Stimulated activated CD4-positive, alpha-beta T cell treated with anti-CD3 and anti-CD28 coated beads, Interleukin-4, amount 100 ng/mL, for 48 hours (primary cell): Measurements from ENCODE around the gene ADARB2.
"Not testable (repeated sequence)": the region's sequence is repeated elsewhere in the genome, so short reads cannot be mapped to it uniquely, and the experiment has no call there.

ENCODE experiments used
- DNase-seq, 2 donors: peaks; one replicate each; pipeline ENCODE4 v3.0.0-alpha.2; 2020; ENCODE audit warnings: low read depth in 2 of 2

The ADARB2 gene

DNA sequence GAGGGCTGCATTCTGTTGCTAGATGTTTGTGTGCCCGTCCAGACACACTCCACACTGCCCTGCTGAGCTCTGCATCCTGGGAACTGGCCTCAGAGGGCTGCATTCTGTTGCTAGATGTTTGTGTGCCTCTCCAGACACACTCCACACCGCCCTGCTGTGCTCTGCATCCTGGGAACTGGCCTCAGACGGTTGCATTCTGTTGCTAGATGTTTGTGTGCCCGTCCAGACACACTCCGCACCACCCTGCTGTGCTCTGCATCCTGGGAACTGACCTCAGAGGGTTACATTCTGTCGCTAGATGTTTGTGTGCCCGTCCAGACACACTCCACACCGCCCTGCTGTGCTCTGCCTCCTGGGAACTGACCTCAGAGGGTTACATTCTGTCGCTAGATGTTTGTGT lies 120.6 kb downstream of the ADARB2 start:
- DNase-seq = not testable (repeated sequence)

DNA sequence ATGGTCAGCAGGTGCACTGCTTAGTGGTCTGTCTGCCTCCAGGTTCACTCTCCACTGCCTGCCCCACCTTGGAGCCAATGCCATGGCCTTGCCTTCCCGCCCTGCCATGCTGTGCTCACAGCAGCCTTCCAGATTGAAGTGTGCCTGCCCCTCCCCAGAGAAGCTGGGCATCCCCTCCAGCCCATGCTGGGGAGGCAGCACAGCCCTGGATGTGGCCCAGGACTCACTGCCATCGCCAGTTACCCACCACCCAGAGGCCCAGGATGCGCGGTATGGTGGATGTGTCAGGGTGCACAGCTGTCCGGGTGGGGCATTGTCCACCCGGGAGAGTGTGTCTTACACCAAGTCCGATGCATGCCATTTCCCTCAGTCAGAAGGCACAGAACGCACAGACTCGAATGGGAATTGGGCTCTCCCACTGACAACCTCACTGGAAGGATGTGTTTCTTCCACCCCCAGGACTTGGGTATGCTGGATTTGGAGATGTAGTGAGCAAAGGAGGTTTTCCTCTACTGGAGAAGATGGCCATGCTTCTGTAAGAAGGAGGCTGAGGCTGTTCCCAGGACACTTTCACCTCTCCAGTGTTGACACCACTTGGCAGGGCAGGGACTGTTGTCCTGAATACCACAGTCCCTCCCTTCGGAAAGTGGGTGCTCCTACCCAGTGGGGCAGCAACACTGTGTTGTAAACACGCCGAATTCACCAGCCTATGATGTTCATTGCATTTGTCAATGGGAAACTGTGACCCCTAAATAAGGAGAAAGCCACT lies 122.0 kb downstream of the ADARB2 start:
- DNase-seq = no peak

DNA sequence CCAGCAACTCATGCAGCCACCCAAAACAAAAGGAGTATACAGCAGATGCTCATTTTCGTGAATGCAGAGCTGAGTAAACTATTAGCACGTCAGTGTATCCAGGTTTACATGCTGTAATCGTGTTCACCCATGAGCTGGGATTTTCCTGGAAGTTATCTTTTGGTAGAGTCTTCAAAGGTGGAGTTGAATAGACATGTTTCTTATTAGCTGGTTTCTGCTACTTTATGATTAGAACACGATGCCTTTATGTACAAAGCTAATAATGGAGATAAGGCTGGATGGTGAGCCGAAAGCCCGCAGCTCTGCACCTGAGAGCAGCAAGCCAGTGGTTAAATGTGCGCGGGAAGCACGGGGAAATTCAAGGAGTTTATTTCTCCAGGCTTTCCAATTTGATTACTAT lies 123.8 kb downstream of the ADARB2 start:
- no peak for DNase-seq

DNA sequence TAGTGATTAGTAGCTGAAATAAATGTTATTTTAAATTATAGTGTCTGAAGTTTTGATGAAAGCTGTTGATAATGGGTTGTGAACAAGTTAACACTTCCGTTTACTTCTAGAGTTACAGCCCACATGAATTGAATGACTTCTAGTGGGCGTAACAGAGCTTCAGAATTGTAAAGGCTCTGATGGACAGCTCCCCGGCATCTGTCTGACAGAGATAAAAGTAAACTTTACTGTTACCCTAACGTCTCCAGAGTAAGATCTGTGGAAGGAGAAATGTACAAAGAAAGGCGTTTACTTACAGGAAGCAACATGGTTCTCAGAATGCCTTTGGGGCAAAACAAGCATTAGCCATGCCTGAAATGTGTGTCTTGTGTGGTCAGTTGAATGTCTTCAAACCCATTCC lies 124.4 kb downstream of the ADARB2 start:
- no peak for DNase-seq

DNA sequence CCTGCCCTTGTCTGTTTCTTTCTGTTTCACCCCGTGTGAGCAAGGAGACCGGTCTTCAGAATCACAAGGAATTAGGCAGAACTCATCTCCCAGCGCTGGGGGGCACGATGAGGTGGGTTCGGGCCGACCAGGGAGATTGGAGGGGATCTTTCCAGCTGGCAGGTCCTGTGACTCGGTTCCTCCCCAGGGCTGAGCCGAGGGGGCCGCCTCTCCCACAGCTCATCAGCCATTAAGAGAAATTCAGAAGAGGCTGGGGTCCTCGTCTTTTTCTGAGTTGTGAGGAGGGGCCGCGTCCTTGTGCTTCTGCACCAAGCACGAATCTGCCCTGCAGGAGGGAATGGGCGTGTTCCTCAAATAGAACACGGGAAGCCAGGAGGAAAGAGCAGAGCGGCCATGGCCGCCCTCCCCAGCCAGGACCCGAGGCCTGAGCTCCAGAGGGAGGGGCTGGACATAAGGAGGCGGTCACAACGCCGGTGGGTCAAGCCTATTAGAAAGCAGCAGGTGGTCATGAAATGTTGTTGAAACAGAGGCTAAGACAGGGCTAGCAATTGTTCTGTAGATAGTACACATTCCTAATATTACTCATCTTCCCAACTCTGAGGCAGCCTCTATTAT lies 125.3 kb downstream of the ADARB2 start:
- DNase-seq = no peak

DNA sequence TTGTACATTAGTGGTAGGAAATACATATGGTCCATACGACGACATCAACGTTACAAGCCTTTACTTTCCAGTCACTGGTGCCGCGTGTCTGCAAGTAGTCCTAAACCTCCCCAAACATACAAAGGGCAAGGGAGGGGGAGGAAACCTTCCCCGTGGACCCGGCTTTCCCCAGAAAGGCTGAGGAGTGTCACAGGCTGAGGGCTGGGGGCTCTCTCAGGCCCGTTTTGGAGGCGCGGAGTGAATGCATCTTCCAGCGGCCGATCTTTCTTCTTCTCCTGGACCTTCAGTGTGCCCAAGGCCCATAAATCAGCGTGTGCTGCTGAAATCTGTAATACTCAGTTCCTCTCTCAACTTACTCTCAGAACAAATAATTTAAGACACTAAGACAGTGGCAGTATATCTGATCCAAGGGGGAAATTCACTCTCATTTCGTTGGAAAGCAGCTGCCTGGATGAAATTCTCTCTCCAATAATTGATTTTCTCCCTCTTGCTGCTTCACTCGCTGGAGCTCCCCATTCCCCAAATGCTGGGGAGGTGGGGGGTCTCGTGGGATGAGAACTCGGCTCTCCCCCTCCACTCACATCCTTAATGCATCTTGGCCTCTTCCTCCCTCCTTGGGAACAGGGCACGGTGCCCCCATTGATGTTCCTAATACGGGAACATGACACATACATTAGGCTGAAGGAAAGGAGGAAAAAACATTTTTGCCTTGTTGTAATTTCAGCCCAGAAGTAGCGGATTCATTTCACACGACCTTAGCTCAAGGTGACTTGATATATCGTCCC lies 126.1 kb downstream of the ADARB2 start:
- no peak for DNase-seq

DNA sequence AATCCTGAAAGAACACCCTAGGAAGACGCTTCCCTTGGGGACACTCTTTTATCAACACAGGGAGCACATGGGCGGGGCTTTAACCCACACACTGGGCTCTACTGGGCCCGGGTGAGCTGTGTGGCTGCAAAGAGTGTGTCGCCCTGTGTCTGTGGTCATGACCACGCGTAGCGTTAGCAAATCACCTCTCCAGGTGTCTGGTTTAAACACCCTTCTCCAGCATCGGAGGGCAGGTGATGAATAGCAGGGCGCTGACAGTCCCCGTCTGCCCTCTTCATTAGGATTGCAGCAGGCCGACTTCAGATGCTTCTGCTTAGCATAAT lies 127.7 kb downstream of the ADARB2 start:
- DNase-seq = no peak

DNA sequence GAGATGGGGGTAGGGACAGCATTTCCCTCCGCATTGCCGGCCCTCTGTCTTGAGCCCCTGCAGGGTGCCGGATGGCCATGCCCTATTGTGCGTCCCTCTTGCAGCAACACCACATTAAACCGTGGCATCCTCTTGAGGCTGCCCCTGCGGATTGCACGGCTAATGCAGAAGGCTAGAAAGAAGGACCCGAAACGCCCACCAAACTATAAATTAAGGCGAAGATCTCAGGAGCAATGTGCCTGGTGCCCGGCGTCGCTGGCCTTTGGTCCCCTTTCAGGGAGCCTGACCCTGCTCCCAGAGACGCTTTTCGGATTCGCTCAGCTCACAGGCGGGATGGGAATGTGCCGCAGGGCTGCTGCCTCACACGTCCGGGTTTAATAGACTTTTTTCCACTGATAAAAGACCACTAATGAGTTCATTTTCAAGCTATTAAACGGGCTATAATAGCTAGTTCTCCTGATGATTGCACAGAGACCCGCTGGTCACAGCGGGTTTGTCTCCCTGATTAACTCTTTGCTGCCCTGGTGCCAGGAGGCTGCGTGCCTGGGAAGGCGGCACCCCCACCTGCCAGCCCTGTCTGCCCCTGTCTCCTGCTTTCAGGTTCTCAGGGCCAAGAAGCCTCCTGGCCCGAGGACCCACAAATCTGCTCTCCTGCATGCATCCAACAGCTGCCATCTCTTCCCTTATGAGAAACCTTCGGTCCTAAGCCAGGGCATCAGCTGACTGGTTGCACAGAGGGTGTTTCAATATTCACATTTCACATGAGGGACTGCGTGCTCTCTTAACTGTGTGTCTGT lies 128.3 kb downstream of the ADARB2 start:
- DNase-seq = no peak

DNA sequence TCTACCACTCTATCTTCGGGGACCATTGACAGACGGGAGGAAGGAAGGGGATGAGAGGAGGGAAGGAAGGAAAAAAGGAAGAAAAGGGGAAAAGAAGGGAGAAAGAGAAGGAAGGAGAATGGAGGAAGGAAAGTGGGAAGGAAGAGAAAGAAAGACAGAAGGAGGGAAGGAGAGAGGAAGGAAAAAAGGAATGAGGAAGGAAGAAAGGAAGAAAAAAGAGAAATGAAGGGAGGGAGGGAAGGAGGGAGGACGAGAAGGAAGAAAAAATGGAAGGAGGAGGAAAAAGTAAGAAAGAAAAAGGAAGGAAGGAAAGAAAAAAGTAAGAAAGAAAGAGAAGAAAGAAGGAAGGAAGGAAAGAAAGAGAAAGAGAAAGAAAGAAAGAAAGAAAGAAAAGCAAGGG lies 128.9 kb downstream of the ADARB2 start:
- no peak for DNase-seq

DNA sequence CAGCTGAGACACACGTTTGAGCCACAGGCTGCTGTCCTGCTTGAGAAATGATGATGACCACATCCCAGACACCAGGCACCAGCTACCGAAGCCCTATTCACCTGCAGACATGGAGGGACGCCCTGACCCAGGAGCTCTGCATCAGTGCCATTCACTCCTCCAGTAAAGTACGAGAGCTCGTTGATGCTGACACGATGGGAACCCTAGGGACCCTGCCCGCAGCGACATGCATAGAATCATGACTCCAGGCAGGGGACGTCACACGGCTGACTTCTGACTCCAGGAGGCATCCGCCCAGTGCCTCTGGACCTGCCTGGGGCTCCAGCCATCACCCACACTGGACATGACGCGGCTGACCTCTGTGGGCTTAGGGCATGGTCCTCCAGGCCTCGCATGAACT lies 129.9 kb downstream of the ADARB2 start:
- DNase-seq = no peak

DNA sequence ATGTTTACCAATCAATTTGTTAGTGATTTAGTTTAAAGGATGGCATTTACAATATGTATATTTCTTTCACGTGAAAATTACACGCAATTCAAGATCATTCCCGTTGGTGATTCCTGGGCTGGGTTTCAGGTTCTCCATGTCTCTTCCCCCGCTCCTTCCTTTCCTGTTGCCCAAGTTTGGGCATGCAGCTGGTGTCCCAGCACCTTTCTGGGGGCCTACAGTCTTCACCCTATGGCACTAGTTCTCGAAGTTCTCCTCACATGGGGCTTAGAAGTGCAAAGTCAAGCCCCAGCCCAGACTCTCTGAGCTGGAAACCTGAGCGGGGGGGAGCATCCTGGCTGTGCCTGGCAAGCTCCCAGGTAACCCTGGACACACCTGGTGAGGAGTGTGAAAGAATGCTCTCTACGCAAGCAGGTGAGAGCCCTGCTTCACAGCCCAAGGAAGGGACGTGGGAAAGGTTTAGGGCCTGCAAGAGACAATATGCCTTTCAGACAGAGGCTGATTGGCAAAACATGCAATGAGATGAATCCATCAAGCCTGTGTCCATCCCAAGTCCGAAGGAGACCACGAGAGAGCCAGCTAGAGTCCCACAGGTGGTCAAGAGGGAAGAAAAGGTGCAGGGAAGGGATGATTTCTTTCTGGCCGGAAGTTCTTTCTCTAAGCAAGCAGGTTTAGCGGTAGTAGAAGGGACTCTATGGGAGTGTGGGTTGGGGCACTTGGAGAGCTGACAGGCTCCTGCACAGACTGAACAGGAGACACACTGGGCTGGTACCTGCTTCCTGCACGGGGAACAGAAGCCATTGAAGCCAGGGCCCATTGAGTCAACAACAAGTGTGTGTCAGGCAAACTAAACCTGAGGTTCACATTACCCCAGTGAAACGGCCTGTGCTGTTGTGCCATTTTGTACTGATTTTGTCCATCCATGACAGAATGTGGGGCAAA lies 131.1 kb downstream of the ADARB2 start:
- no peak for DNase-seq

DNA sequence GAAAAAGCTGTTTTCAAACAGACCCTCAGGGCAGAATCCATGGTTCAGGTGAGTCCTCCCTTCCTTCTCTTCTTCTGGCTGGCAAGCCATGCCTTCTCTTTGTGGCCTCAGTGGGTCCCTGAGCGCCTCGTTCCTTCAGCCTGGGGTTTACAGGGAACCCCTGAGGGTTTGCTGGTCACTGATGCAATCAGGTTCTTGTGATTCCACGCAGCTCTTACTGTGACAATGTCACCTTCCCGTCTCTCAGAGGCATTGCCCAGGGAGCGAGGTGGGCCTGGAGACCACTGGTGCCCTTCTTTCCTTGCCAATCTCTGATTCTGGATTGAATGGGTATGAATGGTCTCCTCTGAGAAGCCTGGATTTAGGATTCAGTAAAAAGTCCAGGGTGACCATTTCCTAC lies 132.2 kb downstream of the ADARB2 start:
- DNase-seq = no peak

DNA sequence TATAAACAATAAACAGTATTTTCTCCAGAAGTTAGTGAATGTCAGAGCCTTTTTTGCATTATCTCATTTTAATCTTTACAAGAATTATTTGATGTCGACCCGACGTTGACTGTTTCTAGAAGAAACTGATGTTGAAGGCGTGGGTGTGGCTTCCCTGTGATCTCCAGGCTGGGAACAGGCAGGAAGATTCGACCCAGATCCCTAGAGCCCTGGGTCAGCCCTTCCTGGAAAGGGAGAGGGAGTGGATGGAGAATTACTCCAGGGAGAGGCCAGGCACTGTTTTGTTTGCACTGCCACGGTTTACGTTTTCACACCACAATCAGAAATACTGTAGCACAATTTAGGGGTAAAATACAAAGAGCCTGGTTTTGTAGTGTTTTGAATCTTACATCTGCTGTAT lies 133.1 kb downstream of the ADARB2 start:
- DNase-seq = no peak

DNA sequence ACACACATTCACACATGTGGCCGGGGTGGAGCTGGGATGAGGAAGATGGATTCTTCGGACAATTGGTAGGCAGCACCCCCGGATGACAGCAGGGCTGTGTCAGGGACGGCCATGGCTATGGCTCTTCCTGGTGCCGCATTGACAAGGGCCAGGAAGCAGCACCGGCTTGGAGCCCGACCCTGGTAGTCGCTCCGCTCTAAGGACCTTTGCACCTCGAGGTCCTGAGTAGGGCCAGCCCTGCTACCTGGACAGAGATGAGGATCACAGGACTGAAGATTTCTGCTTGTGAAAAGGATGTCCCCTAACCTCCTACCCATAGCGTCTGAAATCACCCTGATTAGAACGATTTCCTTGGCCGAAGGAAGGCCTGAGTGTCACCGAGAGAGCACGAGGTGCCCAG lies 134.1 kb downstream of the ADARB2 start:
- DNase-seq = no peak

DNA sequence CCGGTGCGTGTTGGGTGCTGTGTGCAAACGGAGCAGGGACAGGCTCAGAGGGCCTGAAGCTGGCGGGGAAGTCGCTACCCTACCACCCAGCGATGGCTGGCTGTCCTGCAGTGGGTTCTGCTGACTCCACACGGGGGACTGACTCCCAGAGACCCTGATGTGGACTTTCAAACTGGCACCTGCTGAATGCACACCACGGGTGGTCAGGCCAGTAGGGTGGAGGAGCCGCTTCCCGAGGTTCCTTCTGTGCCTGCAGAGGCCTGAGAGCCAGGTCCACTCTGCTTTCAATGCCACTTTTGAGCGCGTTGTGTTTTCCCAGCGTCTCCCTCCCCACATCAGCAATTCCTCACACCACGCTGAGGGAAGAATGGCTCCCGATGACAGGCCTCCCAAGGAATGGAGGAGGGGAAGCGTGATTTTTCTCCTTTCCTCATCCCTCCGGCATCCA lies 135.3 kb downstream of the ADARB2 start:
- DNase-seq = no peak

DNA sequence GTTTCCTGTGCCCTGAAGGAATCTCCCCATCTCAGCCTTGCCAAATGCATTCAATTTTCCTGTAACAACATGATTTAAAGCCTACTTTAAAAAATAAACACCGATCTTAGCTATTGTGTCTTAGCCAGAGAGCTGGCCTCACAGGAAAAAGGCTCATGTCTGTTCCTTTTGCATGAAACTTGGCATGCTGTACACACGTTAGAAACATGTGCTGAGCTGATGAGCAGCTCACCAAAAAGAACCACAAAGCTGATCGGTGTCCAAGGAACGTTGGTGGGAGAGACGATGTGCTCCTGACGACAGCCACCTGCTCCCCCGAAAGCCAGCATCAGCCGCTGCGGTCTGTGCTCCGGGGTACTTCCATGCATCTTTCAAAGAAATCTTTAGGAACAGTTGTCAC lies 135.9 kb downstream of the ADARB2 start:
- DNase-seq = no peak

DNA sequence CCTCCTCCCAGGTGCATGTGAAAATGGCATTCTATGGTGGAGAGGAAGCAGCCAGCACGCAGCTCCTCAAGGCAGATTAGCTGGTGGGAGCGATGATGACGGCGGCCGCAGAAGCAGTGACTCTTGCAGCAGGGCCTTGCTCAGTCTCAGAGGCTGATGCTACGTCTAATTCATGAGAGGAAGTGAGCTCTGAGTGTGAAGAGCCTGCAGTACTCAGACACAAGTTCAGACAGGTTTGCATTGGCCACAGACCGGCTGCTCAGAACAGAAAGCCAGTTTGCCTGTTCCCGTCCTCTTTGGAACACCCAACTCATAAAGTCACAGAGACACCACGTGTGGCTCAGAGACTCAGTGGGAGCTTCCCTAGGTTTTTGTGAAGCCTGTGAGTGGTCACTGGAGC lies 136.5 kb downstream of the ADARB2 start:
- no peak for DNase-seq

DNA sequence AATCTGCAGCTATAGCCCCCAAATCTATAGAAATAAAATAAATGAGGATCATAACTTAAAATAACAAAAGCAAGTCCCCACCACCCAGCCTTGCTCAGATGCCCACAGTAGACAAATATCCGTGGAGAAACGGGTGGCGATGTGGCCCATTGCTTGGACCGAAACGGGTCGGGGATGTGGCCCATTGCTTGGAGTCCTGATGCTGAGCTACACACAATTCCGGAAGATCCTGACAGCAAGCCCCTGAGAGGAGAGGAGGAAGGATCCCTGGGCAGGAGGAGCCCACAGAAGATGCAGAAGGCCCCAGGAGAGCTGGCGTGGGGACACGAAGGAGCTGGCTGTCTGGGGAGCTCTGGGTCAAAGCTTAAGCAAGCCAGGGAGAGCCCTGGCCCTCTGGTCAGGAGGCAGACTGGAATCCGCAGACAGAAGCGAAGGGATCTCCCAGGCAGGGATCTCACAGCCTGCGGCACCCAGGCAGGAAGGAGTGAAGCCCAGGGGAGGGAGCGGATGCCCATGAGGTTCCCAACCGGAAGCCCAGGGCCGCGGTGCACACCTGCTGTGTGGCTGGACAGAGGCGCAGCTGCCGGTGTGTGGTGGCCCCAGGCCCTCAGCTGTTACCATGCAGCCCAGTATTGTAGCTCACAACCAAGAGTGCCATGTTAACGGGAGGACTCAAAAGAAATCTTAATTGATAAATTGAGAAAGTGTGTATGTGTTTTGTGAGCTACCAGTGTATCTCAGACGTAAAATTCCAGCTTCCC lies 138.8 kb downstream of the ADARB2 start:
- no peak for DNase-seq

DNA sequence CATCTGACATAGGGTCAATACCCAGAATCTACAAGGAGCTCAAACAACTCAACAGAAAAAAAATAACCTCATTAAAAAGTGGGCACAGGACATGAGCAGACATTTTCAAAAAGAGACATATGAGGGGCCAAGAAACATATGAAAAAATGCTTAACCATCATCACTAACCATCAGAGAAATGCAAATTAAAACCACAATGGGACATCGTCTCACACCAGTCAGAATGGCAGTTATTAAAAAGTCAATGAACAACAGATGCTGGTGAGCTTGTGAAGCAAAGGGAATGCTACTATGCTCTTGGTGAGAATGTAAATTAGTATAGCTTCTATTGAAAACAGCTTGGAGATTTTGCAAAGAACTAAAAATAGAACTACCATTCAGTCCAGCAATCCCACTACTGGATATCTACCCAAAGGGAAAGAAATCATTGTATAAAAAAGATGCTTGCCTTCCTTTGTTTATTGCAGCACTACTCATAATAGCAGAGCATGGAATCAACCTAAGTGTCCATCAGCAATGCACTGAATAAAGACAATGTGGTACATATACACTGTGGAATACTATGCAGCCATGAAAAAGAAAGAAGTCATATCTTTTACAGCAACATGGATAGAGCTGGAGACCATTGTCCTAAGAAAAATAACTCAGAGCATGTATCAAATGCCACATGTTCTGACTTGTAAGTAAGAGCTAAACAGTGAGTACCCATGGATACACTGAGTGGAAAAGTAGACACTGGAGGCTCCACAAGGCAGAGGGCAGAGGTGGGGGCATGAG lies 139.8 kb downstream of the ADARB2 start:
- DNase-seq = no peak
